HG03575 (cell line): ENCODE data around the gene HLCS.

Experiments
- ATAC-seq: cut with Tn5 transposase; IDR thresholded peaks from one replicate; pipeline ENCODE4 v1.9.1; 2021; ENCODE audit not compliant: unreplicated experiment, insufficient number of reproducible peaks, low FRiP score; ENCODE audit errors: extremely low read depth

The HLCS gene

GRCh38 chr21:36860736-36861594, 105.5 kb downstream of the HLCS start:
- ATAC-seq = no peak

GRCh38 chr21:36859744-36860501, 106.5 kb downstream of the HLCS start:
- no peak for ATAC-seq

GRCh38 chr21:36858320-36858957, 108.0 kb downstream of the HLCS start:
- no peak for ATAC-seq

GRCh38 chr21:36856643-36857042, 109.8 kb downstream of the HLCS start:
- no peak for ATAC-seq

GRCh38 chr21:36854391-36854790, 112.1 kb downstream of the HLCS start:
- ATAC-seq = no peak

GRCh38 chr21:36852864-36853263, 113.6 kb downstream of the HLCS start:
- no peak for ATAC-seq

GRCh38 chr21:36852293-36852692, 114.2 kb downstream of the HLCS start:
- no peak for ATAC-seq

- ATAC-seq = no peak
Measured at GRCh38 chr21:36851121-36851520, 115.3 kb downstream of the HLCS start.

GRCh38 chr21:36850372-36850771, 116.1 kb downstream of the HLCS start:
- ATAC-seq = no peak

- no peak for ATAC-seq
Measured at GRCh38 chr21:36849461-36850105, 116.9 kb downstream of the HLCS start.

- no peak for ATAC-seq
Measured at GRCh38 chr21:36848730-36849274, 117.7 kb downstream of the HLCS start.

GRCh38 chr21:36847189-36847588, 119.3 kb downstream of the HLCS start:
- no peak for ATAC-seq

- ATAC-seq = no peak
Measured at GRCh38 chr21:36846631-36847030, 119.8 kb downstream of the HLCS start.

GRCh38 chr21:36845790-36846189, 120.7 kb downstream of the HLCS start:
- no peak for ATAC-seq

- no peak for ATAC-seq
Measured at GRCh38 chr21:36845070-36845469, 121.4 kb downstream of the HLCS start.

- no peak for ATAC-seq
Measured at GRCh38 chr21:36841866-36842265, 124.6 kb downstream of the HLCS start.

GRCh38 chr21:36839735-36840134, 126.7 kb downstream of the HLCS start:
- no peak for ATAC-seq

- ATAC-seq = no peak
Measured at GRCh38 chr21:36839123-36839522, 127.3 kb downstream of the HLCS start.

- no peak for ATAC-seq
Measured at GRCh38 chr21:36835383-36835795, 131.1 kb downstream of the HLCS start.
